Right lung (tissue), 5 donors: ENCODE results near the gene PLEKHA5. TPM values are rescaled to one million over a fixed set of nuclear protein-coding genes. Genes with fewer than 3 reads are reported as not detected.
A peak's percentile ranks its signal among the peaks of the same experiment; 100 is the strongest.
"Not testable (repeated sequence)": the region's sequence is repeated elsewhere in the genome, so short reads cannot be mapped to it uniquely, and the experiment has no call there.

ENCODE experiments used
- DNase-seq, 2 donors: peaks; one replicate each; pipeline ENCODE4 v3.0.0-alpha.2; 2013
- polyA plus RNA-seq, 5 donors: library from polyadenylated mRNA; unstranded; fragments of 120-200 nt; gene quantifications; one replicate each; pipeline versions ENCODE4 v1.2.1 to v1.2.3, GENCODE V29; 2013; ENCODE audit warnings: inconsistent platforms in 1 of 5, low replicate concordance in 1 of 5; ENCODE audit not compliant: insufficient read length in 5 of 5, insufficient read depth in 1 of 5

PLEKHA5 gene
- polyA plus RNA-seq, 5 donors, result 25.6 to 45.5 (median 38.3) TPM

DNA sequence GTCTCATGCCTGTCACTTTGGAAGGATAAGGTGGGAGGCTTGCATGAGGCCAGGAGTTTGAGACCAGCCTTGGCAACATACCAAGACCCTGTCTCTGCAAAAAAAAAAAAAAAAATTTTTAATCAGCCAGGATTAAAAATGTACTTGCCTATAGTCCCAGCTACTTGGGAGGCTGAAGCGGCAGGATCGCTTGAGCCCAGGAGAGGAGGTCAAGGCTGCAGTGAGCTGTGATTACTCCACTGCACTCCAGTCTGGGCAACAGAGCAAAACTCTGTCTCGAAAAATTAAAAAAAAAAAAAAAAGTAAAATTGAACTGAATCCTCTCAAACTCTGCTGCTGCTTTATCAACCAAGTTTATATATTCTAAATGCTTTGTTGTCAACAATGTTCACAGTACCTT, 181.6 kb downstream of the PLEKHA5 start:
- no peak for DNase-seq

DNA sequence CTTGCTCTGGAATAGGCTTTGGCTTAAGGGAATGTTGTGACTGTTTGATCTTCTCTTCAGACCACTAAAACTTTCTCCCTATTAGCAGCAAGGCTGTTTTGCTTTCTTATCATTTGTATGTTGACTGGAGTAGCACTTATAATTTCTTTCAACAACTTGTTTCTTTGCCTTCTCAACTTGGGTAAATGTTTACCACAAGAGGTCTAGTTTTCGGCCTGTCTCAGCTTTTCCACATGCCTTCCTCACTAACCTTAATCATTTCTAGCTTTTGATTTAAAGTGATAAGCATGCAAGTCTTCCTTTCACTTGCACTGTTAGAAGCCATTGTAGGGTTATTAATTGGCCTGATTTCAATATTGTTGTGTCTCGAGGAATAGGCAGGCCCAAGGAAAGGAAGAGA, 183.1 kb downstream of the PLEKHA5 start:
- no peak for DNase-seq

DNA sequence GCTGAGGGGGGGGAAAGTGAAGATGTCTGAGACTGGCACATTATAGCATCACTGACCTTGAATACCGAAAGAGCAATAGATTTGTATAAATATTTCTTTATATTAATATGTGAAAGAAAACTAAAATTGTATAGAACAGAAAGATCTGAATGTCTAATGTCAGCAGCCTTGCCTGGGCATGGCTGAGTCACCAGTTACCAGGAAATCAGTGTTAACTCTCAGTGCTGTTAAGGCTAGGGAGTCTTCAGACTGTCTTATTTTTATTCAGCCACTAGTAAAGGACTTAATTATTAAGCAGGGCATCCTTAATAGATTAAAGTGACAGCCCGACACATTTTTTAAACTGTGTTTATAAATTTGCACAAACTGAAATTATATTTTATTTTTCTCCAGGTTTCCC, 186.9 kb downstream of the PLEKHA5 start:
- no peak for DNase-seq

DNA sequence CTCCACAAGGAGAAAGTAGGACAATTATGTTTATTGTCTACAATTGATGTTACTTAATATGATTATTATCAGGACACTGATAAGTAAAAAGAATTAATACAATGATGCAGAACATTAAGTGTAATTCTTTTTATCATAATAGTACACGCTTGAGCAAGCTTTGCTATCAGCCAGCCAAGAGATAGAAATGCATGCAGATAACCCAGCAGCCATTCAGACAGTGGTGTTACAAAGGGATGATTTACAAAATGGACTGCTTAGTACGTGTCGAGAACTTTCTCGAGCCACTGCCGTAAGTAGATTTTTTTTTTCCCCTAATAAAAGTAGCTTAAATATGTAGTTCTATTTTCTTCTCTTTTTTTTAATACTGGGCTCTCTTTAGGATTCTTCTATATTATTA, 192.8 kb downstream of the PLEKHA5 start:
- DNase-seq, result no peak

DNA sequence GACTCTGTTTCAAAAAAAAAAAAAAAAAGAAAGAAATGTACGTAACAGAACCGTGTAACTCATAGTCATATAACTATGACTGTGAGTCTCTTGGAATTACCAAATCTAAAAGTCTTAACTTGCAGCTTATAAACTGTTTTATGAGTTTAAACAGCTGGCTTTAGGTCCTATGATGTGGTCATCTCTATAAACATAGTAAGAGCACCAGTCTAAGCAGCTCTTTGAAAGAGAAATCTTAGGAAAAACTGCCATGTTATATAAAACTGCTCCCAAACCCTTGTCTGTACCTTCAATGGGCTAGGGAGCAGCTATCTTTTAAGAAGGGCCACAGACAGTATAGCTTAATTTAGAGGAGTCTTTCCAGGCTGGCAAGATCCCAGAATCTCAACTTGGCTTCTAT, 194.3 kb downstream of the PLEKHA5 start:
- DNase-seq, result peak; percentile 66 to 79

DNA sequence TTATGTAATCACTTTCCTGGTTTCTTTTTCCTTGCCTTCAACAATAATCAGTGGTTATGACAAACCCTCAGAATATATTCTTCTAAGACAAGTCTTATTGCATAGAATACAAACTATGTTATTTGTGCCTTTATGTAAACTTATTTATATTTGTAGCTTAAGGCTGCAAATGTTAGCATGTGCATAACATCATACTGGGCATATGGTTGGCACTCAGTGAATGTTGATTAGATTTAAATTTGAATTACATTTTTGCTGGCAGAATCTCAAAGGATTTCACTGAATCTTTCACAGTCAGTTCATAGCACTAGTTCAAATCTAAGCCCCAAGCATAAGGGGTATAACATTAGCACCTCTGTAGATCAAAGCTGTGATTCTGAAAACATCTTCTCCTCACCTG, 196.6 kb downstream of the PLEKHA5 start:
- DNase-seq, result no peak

DNA sequence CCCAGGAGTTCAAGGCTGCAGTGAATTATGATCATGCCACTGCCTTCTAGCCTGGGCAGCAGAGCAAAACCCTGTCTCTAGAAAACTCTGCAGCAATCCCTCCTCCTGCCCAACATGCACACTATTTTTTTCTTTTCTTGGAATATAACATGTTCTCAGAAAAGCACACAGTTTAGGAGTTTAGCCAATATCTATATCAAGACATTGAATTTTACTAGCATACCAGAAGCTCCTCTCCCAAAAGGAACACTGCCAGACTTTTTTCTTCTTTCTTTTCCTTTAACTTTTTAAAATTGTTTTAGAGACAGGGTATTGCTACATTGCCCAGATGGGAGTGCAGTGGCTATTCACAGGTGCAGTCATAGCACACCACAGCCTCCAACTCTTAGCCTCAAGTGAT, 202.7 kb downstream of the PLEKHA5 start:
- no peak for DNase-seq

DNA sequence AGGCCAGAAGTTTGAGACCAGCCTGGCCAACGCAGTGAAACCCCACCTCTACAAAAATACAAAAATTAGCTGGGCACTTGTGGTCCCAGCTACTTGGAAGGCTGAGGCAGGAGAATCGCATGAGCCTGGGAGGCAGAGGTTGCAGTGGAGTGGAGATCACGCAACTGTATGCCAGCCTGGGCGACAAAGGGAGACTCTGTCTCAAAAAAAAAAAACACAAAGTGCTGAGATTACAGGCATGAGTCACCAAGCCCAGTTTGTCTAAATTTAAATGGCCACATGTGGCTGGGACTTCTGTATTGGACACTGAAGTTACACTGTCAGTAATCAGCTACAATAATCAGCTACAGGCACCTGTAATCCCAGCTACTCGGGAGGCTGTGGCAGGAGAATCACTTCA, 208.9 kb downstream of the PLEKHA5 start:
- no peak for DNase-seq

DNA sequence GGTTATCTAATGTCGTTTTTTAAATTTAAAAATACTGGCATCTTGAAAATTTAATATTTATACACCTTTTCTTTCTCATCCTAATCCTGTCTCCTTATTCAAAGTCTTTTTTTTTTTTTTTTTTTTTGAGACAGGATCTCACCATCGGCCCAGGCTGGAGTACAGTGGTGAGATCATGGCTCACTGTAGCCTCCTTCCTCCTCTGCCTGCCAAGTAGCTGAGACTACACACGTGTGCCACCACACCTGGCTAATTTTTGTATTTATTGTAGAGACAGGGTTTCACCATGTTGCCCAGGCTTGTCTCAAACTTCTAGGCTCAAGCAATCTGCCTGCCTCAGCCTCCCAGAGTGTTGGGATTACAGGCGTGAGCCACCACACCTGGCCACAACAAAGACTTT, 221.3 kb downstream of the PLEKHA5 start:
- DNase-seq, result not testable (repeated sequence)

DNA sequence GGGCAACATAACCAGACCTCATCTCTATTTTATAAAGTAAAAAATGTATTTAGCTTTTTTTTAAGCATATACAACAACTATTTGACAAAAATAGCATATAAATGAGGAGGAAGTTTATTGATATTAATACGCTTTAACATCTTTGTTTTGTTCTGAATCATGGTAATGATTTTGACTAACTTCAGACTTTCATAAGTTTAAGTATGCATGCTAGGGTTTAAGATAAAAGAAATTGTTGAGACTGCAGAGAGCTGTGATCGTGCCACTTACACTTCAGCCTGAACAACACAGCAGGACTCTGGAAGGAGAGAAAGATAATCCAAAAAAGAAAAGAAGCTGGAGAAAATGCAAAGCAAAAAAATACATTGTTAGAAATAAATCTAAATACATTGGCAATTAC, 221.8 kb downstream of the PLEKHA5 start:
- no peak for DNase-seq

DNA sequence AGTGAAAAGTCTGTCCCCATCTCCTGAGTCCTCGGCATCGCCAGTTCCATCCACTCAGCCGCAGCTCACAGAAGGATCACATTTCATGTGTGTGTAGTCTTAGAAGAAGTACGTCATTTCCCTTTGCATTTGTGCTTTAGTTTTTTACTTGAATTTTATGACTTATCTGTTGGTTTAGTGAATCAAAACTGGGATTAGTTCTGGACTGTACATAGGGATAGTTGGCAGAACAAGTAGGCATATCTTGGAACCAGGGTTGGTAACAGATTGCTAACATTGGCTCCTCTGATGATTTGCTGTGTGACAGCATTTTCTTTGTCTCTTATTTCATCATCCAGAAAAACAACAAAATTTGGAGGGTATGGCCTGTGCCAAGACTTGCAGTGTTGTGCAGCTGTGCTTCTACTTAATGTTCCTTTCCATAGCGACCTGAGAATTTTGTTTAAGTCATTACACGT, 240.2 kb downstream of the PLEKHA5 start:
- peak; percentile 36 to 39 for DNase-seq

DNA sequence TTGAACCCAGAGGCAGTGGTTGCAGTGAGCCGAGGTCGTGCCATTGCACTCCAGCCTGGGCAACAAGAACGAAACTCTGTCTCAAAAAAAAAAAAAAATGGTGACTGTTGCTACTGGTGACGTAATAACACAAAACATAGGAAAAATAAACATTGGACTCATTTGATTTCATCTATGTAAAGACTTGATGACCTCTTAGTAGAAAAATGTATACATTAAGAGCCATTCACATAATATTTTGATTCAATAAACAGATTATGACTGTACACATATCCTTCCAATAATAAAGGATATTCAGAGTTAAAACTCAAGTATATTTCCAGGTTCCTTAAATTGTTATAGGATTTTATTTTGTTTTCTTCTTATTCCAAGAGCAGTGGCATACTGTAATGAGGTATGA, 244.1 kb downstream of the PLEKHA5 start:
- no peak for DNase-seq

DNA sequence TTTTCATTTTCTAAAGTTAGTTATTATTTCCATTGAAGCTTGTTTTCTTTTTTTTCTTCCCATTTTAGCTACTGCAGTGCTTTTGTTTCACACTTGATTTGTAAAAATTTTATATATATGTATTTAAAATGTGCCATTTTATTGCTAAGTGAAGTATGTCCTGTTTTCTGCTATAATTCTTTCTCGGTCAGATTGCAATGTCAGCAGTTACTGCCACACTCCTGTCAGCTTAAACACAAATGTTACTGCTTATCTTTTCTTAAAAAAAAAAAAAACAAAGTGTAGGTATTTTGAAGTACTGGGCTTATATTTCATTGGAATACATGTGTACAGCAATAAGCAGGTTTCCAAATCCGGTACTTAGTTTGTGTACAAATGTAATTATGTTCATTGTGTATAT, 246.4 kb downstream of the PLEKHA5 start:
- no peak for DNase-seq

DNA sequence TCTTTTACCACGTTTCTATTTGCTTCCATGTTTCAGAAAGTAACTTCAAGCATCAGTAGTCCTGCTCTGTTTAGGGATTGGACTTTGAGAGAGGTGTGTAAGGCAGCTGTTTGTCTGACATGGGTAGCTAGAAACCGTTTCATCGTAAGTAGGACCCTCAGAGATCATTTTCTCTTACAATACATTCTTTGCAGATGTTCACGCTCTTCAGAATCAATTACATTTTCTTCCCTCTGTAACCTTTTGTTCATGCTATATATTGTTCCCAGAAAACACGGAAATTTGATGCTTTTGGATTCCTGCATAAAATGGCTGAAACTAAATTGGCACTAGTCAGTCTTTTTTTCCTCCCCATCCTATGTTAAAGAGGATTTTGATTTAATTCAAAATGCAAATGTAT, 247.2 kb downstream of the PLEKHA5 start:
- no peak for DNase-seq

DNA sequence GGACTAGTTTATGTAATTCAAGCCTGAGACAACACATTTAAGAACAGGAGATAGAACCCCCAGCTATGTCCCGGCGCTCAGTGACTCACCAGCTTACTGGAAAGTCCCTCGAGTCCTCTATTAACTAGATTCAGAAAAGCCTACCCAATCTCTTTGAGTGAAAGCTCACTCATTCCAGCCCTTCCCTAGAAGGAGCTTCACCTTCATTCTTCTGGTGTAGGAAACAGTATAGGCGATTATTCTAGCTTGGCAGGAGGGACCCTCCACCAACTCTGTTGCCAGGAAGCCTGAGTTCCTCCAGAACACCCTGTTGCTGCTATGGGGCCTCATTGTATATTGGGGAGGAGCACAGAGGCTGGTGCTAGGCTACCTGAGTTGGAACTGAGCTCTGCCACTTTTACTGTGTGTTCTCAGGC, 252.6 kb downstream of the PLEKHA5 start:
- DNase-seq, result no peak

DNA sequence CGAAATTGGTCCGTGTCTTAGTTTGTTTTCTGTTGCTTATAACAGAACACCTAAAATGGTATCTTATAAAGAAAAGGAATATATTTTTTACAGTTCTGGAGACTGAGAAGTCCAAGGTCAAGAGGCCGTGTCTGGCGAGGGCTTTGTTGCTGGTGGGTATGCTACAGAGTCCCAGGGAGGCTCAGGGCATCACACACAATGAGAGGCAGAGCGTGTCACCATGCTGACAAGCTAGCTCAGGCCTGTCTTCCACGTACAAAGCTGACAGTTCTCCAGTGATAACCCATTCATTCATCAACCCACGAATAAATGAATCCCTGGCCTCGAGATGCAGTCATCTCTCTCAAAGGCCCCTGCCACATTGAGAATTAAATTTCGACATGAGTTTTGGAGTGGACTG, 253.0 kb downstream of the PLEKHA5 start:
- DNase-seq, result no peak

DNA sequence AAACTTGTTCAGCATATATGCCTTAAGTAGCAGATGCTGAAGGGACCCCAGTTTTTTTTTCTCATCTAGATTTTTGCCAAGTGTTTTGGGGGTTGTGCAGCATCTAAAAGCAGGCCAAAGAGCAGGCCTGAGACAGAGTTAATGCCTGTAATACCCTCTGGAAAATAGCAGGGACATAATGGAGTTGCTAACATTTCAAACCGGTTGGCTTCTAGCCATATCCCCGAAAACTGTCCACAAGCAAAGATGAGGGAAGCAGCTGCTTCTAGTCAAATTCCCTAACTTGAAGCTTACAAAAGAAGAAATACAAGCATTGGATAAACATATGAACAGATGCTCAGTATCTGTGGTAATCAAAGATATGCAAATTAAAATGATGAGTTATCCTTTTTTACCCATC, 257.6 kb downstream of the PLEKHA5 start:
- DNase-seq, result peak; percentile 77 to 81

DNA sequence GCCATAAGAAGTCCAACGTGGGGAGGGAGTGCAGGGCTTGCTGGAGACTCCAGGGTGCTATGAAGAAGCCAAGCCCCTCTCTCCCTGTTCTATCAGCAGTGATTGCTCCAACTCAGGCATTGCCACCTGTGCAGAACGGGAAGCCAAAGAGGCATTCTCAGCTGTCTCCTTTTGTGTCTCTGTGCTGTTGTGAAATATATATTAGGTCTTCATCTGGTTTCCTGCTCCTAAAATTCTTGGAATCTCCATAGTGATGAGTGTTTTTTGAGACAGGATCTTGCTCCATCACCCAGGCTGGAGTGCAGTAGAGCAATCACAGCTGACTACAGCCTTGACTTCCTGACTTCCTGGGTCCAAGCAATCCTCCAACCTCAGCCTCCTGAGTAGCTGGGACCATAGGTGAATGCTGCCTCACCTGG, 258.6 kb downstream of the PLEKHA5 start:
- DNase-seq, result no peak

DNA sequence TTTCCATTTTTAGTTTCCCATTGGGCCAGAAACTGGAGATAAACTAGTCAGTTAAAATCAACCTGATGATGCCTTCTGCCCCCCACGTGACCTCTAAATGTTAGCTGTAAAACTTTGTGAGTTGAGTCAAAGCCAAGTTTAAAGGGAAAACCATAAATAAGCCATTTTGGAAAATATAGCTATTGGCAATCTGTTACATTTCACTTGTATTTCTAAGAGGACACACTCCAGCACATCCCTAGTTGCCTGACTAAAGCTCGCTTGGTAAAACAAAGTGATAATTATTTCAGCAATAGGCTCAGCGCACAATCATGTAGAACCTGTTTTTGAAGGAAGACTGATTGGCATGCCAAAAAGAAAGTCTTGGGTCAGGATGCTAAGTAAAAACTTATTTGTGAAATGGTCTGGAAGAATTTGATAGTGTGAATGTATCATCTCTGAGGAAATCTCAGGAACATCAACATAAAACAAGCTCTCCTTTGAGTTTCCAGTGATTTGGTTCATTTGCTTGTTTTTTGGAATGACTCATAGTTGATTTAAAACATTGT, 260.6 kb downstream of the PLEKHA5 start:
- no peak for DNase-seq

DNA sequence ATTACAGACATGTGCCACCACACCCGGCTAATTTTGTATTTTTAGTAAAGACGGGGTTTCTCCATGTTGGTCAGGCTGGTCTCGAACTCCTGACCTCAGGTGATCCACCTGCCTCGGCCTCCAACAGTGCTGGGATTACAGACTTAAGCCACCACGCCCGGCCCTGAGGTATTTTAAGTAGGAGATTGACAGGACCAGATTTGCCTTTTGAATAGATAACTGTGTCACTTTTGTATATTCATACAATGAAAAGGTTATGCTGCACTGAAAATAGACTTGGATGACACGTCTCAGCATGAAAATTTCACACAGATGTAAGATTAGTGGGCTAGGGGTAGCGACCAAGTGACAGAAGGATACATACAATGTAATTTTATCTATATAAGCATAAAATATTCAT, 263.1 kb downstream of the PLEKHA5 start:
- not testable (repeated sequence) for DNase-seq

DNA sequence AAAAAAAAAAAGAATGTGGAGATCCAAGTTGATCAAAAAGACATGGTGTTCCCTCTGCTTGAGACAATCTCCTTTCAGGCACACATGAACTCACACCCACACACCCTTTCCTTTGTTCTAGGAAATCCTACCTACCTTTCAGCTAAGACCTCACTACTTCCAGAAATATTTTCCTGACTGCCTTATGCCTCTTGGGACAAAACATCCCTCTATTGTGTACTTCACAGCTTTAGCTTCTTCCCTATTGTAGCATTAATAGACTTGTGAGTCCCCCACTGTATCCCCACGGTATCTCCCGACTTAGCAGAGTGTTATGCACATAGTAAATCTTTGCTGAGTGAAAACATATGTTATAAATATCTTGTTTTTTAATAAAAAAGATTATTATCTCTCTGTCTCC, 264.9 kb downstream of the PLEKHA5 start:
- DNase-seq, result no peak

DNA sequence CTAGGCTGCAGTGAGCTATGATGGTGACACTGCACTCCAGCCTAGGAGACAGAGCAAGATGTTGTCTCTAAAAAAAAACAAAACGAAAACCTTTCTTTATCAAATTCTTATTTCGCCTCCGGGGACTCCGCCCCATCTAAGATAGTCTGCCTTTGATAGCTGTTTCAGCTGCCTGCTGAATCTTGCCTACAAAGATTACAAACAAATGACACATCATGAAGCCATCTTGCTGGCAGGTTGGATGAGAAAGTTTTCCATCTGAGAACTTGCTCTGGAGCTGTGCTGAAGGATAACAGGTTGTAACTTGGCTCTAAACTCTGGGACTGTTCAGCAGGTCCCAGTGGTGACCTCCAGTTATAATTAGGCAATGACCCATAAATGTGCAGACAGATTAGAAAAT, 268.0 kb downstream of the PLEKHA5 start:
- DNase-seq, result no peak

DNA sequence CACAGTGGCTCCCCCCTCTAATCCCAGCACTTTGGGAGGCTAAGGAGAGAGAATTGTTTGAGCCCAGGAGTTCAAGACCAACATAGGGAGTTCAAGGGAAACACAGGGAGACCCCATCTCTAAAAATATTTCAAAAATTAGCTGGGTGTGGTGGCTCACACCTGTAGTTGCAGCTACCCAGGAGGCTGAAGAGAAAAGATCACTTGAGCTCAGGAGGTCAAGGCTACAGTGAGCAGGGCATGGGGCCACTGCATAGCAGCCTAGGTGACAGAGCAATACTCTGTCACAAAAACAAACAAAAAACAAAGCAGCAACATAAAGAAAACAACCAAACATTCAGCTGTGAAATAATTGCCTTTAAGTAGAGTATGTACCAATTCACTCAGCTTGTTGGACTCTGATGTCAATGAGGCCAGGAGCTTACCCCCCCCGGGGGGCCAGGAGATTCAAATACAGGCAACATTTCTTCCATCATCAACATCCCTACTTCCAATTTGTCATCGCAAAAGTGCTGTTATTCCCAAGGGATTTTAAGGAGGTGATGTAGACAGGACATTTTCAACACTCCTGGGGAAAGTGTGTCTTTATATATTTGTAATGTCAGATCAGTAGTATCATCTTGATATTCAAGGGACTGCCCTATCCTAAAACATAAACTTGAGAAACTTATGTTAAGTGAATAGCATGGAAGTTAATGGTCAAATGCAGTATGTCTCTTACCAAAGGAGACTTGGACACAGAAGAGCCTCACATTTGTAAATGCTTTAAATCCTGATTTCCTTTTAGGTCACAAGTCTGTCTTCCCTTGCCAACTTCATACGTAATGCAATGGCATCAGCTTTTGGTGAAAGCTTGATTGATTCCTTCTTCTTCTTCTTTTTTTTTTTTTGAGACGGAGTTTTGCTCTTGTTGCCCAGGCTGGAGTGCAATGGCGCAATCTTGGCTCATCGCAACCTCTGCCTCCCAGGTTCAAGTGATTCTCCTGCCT, 269.1 kb downstream of the PLEKHA5 start:
- no peak for DNase-seq
